Smooth muscle cell of the brain vasculature (primary cell): ENCODE measurements around the gene PPP1CA.
"Not testable (repeated sequence)": the region's sequence is repeated elsewhere in the genome, so short reads cannot be mapped to it uniquely, and the experiment has no call there.

ENCODE experiments used
- DNase-seq: peaks from one replicate; pipeline ENCODE4 v3.0.0-alpha.2; 2012; ENCODE audit warnings: low read depth, low spot score

PPP1CA gene

DNA sequence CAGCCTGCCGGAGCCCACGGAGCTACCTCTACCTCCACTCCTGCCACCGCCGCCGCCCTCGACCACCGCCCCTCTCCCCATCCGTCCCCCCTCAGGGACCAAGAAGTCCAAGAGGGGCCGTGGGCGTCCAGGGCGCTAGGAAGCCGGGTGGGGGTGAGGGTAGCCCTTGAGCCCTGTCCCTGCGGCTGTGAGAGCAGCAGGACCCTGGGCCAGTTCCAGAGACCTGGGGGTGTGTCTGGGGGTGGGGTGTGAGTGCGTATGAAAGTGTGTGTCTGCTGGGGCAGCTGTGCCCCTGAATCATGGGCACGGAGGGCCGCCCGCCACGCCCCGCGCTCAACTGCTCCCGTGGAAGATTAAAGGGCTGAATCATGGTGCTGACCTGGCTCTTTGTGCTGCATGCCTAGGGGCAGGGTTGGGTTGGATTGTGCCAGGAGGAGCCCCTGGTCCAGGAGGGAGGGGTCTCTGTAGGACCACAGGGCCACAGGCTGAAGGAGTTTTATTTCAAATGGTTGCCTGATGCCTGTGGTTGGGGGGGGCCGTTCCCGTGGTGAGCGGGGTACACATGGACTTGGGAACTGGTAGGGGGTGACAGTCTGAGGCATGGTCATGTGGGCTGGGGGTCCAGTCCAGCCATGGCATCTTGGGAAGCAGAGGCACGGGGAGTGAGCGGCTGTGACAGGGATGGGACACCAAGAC, 33.5 kb upstream of the PPP1CA start:
- DNase-seq, result no peak

DNA sequence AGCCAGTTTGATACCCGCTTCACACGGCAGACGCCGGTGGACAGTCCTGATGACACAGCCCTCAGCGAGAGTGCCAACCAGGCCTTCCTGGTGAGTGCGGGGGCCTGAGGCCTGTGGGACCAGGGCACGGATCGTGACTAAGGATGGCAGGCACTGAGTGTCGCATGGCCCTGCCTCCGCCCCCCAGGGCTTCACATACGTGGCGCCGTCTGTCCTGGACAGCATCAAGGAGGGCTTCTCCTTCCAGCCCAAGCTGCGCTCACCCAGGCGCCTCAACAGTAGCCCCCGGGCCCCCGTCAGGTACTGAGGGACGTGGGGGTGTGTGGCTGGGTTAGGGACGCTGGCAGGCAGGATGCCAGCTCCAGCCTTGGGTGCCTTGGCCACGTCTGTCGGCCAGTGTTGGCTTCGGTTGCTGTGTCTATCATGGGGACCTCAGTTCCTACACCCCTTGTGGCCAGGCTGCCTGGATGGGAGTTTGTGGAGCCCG, 32.8 kb upstream of the PPP1CA start:
- no peak for DNase-seq

DNA sequence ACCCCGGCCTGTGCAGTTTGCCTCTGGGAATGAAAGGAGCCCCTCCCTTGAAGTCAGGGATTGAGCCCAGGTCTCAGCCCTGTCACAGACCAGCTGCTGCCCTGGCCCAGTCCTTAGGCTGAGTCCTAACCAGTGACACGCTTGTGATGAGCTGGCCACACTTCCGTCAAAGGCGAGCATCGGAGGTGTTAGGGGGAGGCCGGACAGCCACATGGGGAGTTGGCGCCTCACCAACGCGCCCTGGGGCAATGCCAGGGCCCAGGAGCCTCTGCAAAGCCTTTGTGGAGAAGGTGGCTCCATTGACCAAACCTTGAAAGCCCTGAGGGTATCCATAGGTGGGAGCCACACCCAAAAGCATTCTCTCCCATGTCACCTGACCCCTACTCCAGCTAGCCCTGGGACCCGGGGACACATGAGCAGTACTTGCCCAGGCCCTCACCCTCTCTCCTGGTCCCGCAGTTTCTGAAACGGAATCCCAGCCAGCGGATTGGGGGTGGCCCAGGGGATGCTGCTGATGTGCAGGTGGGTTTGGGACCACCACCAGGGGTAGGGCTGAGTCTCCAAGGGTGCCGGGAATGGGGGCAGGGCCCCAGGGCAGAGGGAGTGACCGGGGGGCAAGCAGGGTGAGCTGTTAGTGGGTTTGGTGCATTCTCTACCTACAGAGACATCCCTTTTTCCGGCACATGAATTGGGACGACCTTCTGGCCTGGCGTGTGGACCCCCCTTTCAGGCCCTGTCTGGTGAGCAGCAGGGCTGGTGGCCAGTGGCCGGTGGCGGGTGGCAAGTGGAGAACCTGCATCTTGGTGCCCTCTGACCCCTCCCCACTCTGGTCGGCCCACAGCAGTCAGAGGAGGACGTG, 32.1 kb upstream of the PPP1CA start:
- no peak for DNase-seq

DNA sequence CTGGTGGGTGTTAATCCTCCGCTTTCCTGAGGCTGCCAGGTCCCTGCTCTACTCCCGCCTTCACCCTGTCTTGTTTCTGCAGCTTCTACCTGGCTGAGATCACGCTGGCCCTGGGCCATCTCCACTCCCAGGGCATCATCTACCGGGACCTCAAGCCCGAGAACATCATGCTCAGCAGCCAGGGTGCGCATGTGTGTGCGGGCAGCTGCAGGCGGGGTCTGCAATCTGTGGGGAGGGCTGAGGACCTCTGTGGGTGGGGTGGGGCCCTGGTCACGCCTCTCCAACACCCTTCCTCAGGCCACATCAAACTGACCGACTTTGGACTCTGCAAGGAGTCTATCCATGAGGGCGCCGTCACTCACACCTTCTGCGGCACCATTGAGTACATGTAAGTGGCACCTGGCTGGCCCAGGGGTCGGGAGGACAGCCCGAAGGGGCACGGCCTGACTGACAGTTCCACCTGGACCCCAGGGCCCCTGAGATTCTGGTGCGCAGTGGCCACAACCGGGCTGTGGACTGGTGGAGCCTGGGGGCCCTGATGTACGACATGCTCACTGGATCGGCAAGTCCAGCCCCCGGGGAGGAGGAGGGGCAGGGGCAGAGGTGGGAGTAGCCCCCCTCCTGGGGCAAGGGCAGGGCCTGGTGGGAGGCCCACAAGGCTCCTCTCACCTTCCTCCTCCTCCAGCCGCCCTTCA, 31.1 kb upstream of the PPP1CA start:
- DNase-seq, result no peak

DNA sequence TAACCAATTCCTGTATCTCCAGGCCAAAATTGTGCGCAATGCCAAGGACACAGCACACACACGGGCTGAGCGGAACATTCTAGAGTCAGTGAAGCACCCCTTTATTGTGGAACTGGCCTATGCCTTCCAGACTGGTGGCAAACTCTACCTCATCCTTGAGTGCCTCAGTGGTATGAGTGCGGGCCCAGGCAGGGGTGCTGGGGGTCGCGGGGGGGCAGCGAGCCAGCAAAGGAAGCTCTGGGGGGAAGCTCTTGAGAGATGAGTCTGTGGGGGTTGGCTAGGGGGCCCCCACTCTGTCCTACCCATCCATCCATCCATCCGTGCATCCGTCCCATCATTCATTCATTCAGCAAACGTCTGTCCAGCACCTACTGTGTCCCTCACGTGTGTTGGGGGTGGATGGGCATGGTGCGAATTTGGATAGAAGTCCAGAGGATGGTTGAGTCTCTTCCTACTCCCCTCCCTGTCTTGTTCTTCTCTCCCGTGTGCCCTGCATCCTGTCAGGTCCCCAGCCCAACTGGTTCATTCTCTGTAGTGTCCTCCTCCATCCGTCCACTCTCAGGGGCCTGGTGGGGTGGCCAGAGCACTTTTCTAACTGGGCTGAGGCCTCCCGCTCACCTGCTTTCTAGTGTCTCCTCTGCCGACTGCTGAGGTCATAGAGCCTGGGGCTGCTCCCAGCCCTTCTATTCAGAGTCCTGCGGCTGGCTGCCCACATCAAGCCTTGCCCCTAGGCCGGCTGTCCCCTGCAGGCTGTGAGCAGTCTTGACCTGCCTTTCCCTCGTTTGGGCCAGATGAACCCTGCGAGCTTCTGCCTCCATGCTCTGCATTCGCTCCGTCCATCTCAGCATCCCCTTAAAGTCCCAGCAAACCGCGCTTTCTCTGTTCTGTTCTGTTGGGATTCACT, 29.9 kb upstream of the PPP1CA start:
- DNase-seq, result no peak

DNA sequence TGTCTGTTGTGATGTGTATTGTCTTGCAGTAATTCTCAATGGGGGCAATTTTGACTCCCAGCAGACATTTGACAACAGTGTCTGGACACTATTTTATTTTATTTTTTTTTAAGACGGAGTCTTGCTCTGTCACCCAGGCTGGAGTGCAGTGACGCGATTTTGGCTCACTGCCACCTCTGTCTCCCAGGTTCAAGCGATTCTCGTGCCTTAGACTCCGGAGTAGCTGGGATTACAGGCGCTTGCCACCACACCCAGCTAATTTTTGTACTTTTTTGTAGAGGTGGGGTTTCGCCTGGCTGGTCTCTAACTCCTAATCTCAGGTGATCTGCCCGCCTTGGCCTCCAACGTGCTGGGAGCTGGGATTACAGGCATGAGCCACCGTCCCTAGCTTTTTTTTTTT, 28.1 kb upstream of the PPP1CA start:
- DNase-seq, result no peak

DNA sequence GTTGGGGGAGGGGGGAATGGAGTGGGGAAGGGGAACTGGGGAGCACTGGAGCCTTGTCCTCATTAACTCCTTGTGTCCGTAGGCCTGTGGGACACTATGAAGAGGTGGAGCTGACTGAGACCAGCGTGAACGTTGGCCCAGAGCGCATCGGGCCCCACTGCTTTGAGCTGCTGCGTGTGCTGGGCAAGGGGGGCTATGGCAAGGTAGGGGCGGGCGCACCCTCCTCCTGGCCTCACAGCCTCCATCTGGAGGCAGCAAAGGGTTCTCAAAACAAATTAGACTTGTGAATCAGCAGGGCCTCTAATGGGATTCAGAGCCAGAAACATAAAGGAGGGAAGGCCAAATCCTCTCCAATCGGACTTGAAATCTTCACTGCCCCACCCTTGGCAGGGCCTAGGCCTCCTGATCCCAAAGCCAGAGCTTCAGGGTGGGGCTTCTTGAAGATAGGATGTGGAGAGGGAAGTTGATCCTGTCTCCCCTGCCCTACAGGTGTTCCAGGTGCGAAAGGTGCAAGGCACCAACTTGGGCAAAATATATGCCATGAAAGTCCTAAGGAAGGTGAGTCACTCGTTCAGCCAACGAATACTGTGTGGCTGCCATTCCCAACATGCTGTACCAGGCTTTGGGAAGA, 27.5 kb upstream of the PPP1CA start:
- DNase-seq, result no peak

DNA sequence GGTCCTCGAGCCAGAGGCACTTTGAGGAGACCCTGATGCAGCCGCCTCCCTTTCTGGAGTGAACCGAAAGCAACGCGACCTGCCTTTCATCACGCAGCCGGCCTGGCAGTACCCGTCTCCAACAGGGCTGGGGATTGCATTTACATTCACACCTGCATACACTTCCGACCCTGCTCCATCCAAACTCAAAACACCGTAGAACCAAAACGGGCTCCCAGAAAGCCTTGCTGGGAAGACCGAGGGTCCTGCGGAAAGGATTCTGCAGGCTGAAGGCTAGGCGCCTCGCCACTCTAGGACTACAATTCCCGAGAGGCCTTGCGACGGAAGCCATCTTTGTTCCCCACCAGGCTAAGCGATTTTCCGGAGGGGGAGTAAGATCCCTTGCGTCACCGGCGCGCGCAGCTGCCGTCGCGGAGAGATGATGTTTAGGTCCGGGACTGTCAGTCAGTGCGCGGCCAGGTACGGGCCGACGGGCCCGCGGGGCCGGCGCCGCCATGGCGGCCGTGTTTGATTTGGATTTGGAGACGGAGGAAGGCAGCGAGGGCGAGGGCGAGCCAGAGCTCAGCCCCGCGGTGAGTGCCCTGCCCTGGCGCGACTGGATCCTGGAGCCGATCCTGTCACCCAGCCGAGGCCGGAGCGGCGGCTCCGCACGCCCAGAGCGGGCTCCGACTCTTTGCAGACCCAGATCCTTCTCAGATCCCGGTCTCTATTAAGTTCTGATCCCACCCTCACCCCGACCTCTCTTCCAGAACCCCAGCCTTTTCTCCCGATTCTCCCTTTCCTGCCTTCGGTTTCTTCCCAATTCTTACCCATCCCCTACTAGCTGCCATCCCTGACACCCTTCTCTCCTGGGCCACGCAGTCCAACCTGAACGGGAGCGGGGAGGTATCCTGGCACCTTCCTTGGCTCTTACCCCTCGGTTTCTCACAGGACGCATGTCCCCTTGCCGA, 26.7 kb upstream of the PPP1CA start, which contains the start of gene RPS6KB2:
Gene RPS6KB2 (plus strand): TSS at position 443 of the 950 bp plus-strand sequence. CDS start 52 bp downstream, at position 495.
- peak; percentile 93 for DNase-seq

DNA sequence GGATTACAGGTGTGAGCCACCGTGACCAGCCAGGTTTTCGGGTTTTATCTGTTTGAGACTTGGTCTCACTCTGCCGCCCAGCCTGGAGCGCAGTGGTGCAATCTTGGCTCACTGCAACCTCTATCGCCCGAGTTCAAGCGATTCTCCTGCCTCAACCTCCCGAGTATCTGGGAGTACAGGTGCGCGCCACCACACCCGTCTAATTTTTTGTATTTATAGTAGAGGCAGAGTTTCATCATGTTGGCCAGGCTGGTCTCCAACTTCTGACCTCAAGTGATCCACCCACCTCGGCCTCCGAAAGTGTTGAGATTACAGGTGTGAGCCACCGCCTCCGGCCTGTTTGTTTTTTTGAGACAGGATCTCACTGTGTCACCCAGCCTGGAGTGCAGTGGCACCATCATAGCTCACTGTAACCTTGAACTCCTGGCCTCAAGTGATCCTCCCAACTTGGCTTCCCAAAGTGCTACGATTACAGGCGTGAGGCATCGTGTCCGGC, 25.8 kb upstream of the PPP1CA start:
- not testable (repeated sequence) for DNase-seq

DNA sequence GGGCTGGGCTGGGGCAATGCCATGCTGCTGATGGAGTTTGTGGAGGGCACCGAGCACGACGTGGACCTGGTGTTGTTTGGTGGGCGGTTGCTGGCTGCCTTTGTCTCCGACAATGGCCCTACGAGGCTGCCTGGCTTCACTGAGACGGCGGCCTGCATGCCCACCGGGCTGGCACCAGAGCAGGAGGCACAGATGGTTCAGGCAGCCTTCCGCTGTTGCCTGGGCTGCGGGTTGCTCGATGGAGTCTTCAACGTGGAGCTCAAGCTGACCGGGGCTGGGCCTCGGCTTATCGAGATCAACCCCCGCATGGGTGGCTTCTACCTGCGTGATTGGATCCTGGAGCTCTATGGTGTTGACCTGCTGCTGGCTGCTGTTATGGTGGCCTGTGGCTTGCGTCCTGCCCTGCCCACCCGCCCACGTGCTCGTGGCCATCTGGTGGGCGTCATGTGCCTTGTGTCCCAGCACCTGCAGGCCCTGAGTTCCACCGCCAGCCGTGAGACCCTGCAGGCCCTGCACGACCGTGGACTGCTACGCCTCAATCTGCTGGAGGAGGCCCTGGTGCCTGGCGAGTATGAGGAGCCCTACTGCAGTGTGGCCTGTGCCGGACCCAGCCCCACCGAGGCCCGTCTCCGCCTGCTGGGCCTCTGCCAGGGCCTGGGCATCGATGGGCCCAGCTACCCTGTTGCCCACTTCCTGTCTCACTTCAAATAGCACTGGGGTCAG, 22.4 kb upstream of the PPP1CA start:
- no peak for DNase-seq

DNA sequence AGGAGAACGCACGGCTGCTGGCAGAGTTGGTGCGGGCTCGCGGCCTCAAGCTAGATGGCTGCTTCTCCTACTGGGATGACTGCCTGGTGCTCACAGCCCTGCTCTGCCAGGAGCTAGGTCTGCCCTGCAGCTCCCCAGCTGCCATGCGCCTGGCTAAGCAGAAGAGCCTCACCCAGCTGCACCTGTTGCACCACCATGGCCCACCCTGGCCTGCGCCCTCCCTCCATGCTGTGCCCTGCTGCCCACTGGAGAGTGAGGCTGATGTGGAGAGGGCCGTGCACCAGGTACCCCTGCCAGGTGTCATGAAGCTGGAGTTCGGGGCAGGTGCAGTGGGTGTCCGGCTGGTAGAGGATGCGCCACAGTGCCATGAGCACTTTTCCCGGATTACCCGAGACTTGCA, 21.8 kb upstream of the PPP1CA start:
- no peak for DNase-seq

DNA sequence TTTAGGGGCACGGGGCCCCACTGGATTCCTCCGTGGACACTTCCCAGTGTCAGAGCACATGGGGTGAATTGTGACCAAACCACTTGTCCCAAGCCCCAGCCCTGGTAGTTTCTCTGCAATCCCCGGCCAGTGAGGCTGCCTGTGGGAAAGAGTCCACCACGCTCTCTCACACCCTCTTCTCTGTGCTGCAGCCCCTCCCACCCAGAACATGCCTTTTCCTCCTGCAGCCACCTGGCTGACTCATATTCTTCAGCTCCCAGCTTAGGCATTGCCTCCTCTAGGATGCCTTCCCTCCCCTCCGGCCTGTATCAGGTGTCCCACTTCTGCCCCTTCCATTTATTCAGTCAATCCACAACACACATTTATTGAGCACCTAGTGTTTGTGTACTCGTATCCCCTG, 21.2 kb upstream of the PPP1CA start:
- no peak for DNase-seq

DNA sequence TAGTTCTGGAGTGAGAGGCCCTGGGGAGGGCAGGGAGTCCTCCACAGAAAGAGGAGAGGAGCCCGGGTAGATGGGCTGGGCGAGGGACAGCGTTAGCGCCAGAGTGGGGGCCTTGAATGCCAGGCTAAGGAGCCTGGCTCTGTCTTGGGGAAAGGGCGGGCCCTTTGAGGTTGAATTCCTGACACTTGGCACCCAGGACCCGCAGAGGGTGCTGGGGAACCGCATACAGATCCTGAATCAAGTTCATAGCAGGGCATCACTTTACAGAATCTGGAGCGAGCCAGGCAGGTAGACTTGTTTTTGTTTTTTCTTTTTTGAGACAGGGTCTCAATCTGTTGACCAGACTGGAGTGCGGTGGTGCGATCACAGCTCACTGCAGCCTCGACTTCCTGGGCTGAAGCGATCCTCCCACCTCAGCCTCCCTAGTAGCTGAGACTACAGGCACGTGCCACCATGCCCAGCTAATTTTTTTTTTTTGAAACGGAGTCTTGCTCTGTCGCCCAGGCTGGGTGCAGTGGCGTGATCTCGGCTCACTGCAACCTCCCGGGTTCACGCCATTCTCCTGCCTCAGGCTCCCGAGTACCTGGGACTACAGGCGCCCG, 19.9 kb upstream of the PPP1CA start:
- no peak for DNase-seq

DNA sequence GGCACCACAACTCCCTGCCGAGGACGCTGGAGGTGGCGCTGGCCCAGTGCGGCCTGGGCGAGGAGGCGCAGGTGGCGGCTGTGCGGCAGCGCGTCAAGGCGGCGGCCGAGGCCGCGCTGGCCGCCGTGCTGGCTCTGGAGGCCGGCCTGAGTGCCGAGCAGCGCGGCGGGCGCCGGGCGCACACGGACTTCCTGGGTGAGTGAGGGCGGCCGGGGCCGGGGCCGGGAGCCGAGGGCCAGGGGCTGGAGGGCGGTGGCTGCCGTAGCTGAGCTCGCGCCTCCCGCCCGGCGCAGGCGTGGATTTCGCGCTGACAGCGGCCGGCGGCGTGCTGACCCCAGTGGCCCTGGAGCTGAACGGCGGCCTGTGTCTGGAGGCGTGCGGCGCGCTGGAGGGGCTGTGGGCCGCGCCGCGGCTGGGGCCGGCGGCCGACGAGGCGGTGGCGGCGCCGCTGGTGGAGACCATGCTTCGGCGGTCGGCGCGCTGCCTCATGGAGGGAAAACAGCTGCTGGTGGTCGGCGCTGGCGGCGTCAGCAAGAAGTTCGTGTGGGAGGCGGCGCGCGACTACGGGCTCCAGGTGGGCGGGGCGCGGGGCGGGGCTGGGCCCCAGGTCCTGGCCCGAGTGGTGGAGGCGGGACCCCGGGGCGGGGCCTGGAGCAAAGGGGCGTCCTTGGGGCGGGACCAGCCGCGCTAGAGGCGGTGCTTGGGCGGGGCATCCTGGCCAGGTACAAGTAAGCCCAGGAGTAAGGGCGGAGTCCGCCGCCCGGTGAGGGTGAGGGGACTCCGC, 19.2 kb upstream of the PPP1CA start:
- DNase-seq, result peak; percentile 74

DNA sequence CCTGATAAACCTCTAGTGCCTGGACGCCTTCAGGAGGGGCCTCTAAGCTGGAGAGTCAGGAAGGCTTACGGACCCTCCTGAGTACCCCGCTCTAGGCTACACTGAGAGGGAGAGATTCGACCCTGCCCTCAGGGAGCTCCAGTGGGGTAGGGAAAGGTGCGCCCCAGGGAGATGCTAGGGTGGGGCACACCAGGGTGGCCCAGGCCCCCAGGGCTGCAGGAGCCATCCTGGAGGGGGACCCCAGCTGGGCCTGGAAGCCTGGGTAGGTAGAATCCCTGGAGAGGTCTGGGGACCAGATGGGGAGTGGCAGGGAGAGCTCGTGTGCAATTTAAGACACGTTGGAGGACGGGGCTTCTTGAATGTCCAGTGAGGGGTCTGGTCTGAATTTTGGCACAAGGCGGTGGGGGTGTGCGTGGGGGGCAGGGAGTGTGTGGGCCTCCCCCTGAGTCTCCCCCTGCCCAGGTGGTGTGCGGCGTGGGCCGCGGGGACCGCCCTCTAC, 18.5 kb upstream of the PPP1CA start:
- DNase-seq, result no peak

DNA sequence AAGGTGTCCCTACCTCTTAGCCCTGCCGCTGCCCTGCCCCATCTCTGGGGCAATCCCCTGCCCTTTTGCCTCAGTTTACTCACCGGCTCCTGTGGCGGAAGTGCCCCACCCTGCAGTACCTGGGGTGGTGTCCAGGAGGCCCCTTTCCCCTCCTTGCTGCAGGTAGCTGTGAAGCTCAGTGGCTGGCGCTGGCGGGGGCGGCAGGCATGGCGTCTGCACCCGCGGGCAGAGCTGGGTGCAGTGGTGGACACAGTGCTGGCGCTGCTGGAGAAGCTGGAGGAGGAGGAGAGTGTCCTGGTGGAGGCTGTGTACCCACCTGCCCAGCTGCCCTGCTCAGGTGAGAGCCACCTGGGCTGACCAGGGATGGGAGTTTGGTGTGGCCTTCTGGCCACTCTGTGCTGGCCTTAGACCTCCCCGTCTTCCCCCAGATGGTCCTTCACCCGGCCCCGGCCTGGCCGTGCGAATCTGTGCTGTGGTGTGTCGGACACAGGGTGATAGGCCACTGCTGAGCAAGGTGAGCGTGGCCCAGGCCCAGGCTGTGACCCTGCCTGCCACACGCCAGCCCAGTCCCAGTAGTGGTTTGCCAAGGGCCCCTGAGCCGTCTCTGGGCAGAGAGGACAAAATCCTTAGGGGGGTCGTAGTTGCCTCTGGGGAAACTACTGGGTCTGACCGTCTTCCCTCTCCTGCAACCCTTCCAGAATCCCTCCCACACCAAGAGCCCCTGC, 17.8 kb upstream of the PPP1CA start:
- no peak for DNase-seq
